Measurements from ENCODE around the gene PVALB. TPM values are rescaled to one million over a fixed set of nuclear protein-coding genes. Genes with fewer than 3 reads are reported as not detected.

Gene PVALB
- total and polyA plus RNA-seq, 4 donors, result 0.56 to 3.4 (median 1.1) TPM

DNA sequence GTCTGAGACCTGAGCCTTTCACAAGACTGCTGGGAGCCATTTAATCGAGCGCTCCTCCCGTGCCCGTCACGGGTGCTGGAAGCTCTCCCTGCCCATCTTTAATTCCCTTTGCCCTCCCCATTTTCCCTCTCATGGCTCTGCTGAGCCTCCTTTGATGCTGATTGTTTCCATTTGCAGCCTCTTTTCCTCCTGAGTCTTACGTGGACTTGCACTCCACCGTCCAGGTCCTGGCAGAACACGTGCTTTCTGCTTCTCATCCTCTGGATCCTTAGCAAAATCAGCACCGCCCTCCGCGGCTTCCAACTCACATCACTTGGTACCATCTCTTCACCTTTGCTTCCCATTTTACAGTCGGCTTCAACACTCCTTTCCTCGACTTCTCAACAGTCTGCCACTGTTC is 48.2 kb downstream of the PVALB start:
- Histone ChIP-seq H3K9me3 (ENCODE audit: control insufficient read depth in 4 of 4, low read length in 3 of 4) (no peaks in the 10 kb centered on the region), H3K27ac (ENCODE audit: low read depth in 1 of 2, low read length in 2 of 2) (no peak overlapping the region), H3K4me3 (ENCODE audit: low read depth in 1 of 3, low read length in 3 of 3) (no peak overlapping the region), H3K36me3 (ENCODE audit: control insufficient read depth in 4 of 4, insufficient read depth in 3 of 4, low read depth in 1 of 4, low read length in 3 of 4) (peaks cover 0 to 2% (median under 1%) of the 10 kb centered on the region in 4 donors), H3K9ac (ENCODE audit: low read depth in 1 of 2, low read length in 2 of 2) (no peak overlapping the region), H3K4me1 (ENCODE audit: control insufficient read depth in 4 of 4, insufficient read depth in 4 of 4, low read length in 3 of 4) (no peaks in the 10 kb centered on the region), H3K27me3 (ENCODE audit: control insufficient read depth in 4 of 4, insufficient read depth in 4 of 4, low read length in 3 of 4) (no peaks in the 10 kb centered on the region)
- no peak for TF ChIP-seq SP1 (IDR thresholded peaks at IDR 0.05)
- no peak for TF ChIP-seq YY1 (IDR thresholded peaks at IDR 0.05)
- TF ChIP-seq HNF4G (IDR thresholded peaks at IDR 0.05), result no peak
- TF ChIP-seq EGR1 (IDR thresholded peaks at IDR 0.05; ENCODE audit: low read depth in 2 of 2), result no peak
- TF ChIP-seq, protein P1, sequence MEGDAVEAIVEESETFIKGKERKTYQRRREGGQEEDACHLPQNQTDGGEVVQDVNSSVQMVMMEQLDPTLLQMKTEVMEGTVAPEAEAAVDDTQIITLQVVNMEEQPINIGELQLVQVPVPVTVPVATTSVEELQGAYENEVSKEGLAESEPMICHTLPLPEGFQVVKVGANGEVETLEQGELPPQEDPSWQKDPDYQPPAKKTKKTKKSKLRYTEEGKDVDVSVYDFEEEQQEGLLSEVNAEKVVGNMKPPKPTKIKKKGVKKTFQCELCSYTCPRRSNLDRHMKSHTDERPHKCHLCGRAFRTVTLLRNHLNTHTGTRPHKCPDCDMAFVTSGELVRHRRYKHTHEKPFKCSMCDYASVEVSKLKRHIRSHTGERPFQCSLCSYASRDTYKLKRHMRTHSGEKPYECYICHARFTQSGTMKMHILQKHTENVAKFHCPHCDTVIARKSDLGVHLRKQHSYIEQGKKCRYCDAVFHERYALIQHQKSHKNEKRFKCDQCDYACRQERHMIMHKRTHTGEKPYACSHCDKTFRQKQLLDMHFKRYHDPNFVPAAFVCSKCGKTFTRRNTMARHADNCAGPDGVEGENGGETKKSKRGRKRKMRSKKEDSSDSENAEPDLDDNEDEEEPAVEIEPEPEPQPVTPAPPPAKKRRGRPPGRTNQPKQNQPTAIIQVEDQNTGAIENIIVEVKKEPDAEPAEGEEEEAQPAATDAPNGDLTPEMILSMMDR (IDR thresholded peaks at IDR 0.05; ENCODE audit: low read depth, low read length, missing input control), result no peak
- TF ChIP-seq, protein P2, sequence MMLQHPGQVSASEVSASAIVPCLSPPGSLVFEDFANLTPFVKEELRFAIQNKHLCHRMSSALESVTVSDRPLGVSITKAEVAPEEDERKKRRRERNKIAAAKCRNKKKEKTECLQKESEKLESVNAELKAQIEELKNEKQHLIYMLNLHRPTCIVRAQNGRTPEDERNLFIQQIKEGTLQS (IDR thresholded peaks at IDR 0.05), result no peak
- TF ChIP-seq, protein P3, sequence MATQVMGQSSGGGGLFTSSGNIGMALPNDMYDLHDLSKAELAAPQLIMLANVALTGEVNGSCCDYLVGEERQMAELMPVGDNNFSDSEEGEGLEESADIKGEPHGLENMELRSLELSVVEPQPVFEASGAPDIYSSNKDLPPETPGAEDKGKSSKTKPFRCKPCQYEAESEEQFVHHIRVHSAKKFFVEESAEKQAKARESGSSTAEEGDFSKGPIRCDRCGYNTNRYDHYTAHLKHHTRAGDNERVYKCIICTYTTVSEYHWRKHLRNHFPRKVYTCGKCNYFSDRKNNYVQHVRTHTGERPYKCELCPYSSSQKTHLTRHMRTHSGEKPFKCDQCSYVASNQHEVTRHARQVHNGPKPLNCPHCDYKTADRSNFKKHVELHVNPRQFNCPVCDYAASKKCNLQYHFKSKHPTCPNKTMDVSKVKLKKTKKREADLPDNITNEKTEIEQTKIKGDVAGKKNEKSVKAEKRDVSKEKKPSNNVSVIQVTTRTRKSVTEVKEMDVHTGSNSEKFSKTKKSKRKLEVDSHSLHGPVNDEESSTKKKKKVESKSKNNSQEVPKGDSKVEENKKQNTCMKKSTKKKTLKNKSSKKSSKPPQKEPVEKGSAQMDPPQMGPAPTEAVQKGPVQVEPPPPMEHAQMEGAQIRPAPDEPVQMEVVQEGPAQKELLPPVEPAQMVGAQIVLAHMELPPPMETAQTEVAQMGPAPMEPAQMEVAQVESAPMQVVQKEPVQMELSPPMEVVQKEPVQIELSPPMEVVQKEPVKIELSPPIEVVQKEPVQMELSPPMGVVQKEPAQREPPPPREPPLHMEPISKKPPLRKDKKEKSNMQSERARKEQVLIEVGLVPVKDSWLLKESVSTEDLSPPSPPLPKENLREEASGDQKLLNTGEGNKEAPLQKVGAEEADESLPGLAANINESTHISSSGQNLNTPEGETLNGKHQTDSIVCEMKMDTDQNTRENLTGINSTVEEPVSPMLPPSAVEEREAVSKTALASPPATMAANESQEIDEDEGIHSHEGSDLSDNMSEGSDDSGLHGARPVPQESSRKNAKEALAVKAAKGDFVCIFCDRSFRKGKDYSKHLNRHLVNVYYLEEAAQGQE (IDR thresholded peaks at IDR 0.05), result no peak
- no peak for TF ChIP-seq FOXA2 (IDR thresholded peaks at IDR 0.05)
- TF ChIP-seq RXRA (IDR thresholded peaks at IDR 0.05), result no peak
- WGBS, result 95% methylated on average over 13 of the region's 13 CpGs
- no peak for DNase-seq (ENCODE audit: low spot score)

DNA sequence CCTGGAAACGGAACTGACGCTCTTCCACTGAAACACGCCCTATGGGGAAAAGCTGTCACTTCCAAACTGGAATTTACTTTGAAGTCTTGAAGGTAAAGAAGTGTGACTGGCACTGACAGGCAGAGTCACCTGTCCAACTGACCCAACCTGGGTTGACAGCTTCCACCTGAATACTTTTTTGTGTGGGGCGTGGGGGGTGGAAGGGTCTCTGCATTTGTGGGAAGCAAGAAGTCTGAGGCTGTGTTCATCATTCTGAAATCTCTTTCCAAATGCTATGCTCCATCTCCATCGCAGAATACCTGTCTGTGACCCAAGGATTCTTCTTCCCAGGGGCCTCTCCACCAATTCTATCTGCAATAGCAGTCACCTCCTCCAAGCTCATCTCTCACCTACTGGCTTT is 48.7 kb downstream of the PVALB start:
- 97% methylated on average over 5 of the region's 5 CpGs for whole genome bisulfite sequencing
- H3K4me1 ChIP-seq (ENCODE audit: control insufficient read depth in 4 of 4, insufficient read depth in 4 of 4, low read length in 3 of 4), result no peaks in the 10 kb centered on the region
- no peaks in the 10 kb centered on the region for H3K9me3 ChIP-seq (ENCODE audit: control insufficient read depth in 4 of 4, low read length in 3 of 4)
- TF ChIP-seq YY1 (IDR thresholded peaks at IDR 0.05) (no peak), NR2F2 (IDR thresholded peaks at IDR 0.05) (no peak), FOXA1 (IDR thresholded peaks at IDR 0.05) (no peak), RXRA (IDR thresholded peaks at IDR 0.05) (no peak), GABPA (IDR thresholded peaks at IDR 0.05 in 1 of 2, conservative IDR thresholded peaks at IDR 0.05 in 1 of 2) (no peak)
- TF ChIP-seq, protein P4, sequence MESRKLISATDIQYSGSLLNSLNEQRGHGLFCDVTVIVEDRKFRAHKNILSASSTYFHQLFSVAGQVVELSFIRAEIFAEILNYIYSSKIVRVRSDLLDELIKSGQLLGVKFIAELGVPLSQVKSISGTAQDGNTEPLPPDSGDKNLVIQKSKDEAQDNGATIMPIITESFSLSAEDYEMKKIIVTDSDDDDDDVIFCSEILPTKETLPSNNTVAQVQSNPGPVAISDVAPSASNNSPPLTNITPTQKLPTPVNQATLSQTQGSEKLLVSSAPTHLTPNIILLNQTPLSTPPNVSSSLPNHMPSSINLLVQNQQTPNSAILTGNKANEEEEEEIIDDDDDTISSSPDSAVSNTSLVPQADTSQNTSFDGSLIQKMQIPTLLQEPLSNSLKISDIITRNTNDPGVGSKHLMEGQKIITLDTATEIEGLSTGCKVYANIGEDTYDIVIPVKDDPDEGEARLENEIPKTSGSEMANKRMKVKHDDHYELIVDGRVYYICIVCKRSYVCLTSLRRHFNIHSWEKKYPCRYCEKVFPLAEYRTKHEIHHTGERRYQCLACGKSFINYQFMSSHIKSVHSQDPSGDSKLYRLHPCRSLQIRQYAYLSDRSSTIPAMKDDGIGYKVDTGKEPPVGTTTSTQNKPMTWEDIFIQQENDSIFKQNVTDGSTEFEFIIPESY (IDR thresholded peaks at IDR 0.05), result no peak
- TF ChIP-seq, protein P5, sequence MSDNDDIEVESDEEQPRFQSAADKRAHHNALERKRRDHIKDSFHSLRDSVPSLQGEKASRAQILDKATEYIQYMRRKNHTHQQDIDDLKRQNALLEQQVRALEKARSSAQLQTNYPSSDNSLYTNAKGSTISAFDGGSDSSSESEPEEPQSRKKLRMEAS (IDR thresholded peaks at IDR 0.05), result no peak
- TF ChIP-seq, protein P1 (IDR thresholded peaks at IDR 0.05; ENCODE audit: low read depth, low read length, missing input control), result no peak
- no peak overlapping the region for H3K9ac ChIP-seq (ENCODE audit: low read depth in 1 of 2, low read length in 2 of 2)
- H3K36me3 ChIP-seq (ENCODE audit: control insufficient read depth in 4 of 4, insufficient read depth in 3 of 4, low read depth in 1 of 4, low read length in 3 of 4), result peaks cover 0 to 3% (median 1%) of the 10 kb centered on the region in 4 donors
- no peak for DNase-seq (ENCODE audit: low spot score)
- H3K4me3 ChIP-seq (ENCODE audit: low read depth in 1 of 3, low read length in 3 of 3), result no peak overlapping the region
- H3K27ac ChIP-seq (ENCODE audit: low read depth in 1 of 2, low read length in 2 of 2), result no peak overlapping the region
- no peaks in the 10 kb centered on the region for H3K27me3 ChIP-seq (ENCODE audit: control insufficient read depth in 4 of 4, insufficient read depth in 4 of 4, low read length in 3 of 4)

All from liver (tissue), 9 donors.